HepG2 (cell line): ENCODE data around the gene GADD45GIP1. TPM values are rescaled to one million over a fixed set of nuclear protein-coding genes. Genes with fewer than 3 reads are reported as not detected.

Experiments
- BRD4 ChIP-seq: sonication (generic); formaldehyde crosslinking; IDR thresholded peaks from 2 replicates; pipeline ENCODE4 v1.4.0; 2020; ENCODE audit warnings: missing genetic modification reagents
- DMAP1 ChIP-seq: IDR thresholded peaks from 2 replicates; pipeline ENCODE4 v1.6.1; 2016
- ELF1 ChIP-seq: sonication (generic); formaldehyde crosslinking; IDR thresholded peaks from 2 replicates; pipeline ENCODE4 v1.4.0; 2020; ENCODE audit warnings: missing genetic modification reagents
- FIP1L1 ChIP-seq: fragments of 200-400 bp; formaldehyde crosslinking; IDR thresholded peaks from 2 replicates; pipeline ENCODE4 v1.6.1; 2018; ENCODE audit warnings: low read depth, mild to moderate bottlenecking, low read length, moderate library complexity, borderline replicate concordance; ENCODE audit not compliant: insufficient read depth
- GFI1 ChIP-seq: sonication (generic); formaldehyde crosslinking; IDR thresholded peaks from 2 replicates; pipeline ENCODE4 v1.5.0; 2020; ENCODE audit warnings: missing genetic modification reagents, mild to moderate bottlenecking, borderline replicate concordance
- HOXA9 ChIP-seq: sonication (generic); formaldehyde crosslinking; IDR thresholded peaks from 2 replicates; pipeline ENCODE4 v1.8.1; 2022; ENCODE audit warnings: missing genetic modification reagents, mild to moderate bottlenecking, moderate library complexity, borderline replicate concordance
- JDP2 ChIP-seq: sonication (generic); formaldehyde crosslinking; IDR thresholded peaks from 2 replicates; pipeline ENCODE4 v1.8.1; 2022; ENCODE audit warnings: missing genetic modification reagents, borderline replicate concordance
- KDM2A ChIP-seq: sonication (generic); formaldehyde crosslinking; IDR thresholded peaks from 2 replicates; pipeline ENCODE4 v1.4.0; 2020; ENCODE audit warnings: low read depth, missing genetic modification reagents, borderline replicate concordance
- MEF2D ChIP-seq: sonication (generic); formaldehyde crosslinking; IDR thresholded peaks from 2 replicates; pipeline ENCODE4 v1.5.1; 2020; ENCODE audit warnings: mild to moderate bottlenecking, missing genetic modification reagents
- MTA1 ChIP-seq: sonication (generic); formaldehyde crosslinking; IDR thresholded peaks from 2 replicates; pipeline ENCODE4 v1.4.0; 2020; ENCODE audit warnings: missing genetic modification reagents, mild to moderate bottlenecking, borderline replicate concordance
- RARG ChIP-seq: sonication (generic); formaldehyde crosslinking; IDR thresholded peaks from 2 replicates; pipeline ENCODE4 v1.4.0; 2020; ENCODE audit warnings: low read depth, mild to moderate bottlenecking, missing genetic modification reagents
- RCOR2 ChIP-seq: IDR thresholded peaks from 2 replicates; pipeline ENCODE4 v1.6.1; 2016; ENCODE audit warnings: missing biosample characterization, missing genetic modification reagents
- SIN3A ChIP-seq: IDR thresholded peaks from 2 replicates; pipeline ENCODE4 v1.6.1; 2011; ENCODE audit warnings: low read depth, mild to moderate bottlenecking, control low read depth, low read length, borderline replicate concordance
- TAF15 ChIP-seq: fragments of 200-400 bp; formaldehyde crosslinking; IDR thresholded peaks from one replicate; pipeline ENCODE4 v1.6.1; 2018; ENCODE audit warnings: mild to moderate bottlenecking, low read depth, low read length; ENCODE audit not compliant: poor library complexity, severe bottlenecking
- ZC3H13 ChIP-seq: sonication (generic); formaldehyde crosslinking; IDR thresholded peaks from 2 replicates; pipeline ENCODE4 v1.8.1; 2023; ENCODE audit warnings: mild to moderate bottlenecking, missing genetic modification reagents, moderate library complexity
- ZNF264 ChIP-seq: sonication (generic); formaldehyde crosslinking; IDR thresholded peaks from 2 replicates; pipeline ENCODE4 v1.4.0; 2020; ENCODE audit warnings: missing genetic modification reagents
- ZSCAN20 ChIP-seq: sonication (generic); formaldehyde crosslinking; IDR thresholded peaks from 2 replicates; pipeline ENCODE4 v1.4.0; 2020; ENCODE audit warnings: missing genetic modification reagents, mild to moderate bottlenecking, borderline replicate concordance
- polyA plus RNA-seq, 8 experiments: library from polyadenylated mRNA; depleted of rRNA in 3 of 8; stranded (reverse) in 7 of 8; unstranded in 1 of 8; fragments of >200 nt; fragmentation: Illumina TruSeq in 4 of 8; extraction: Trizol in 4 of 8; gene quantifications; 2 replicates each; pipeline versions ENCODE4 v1.2.1 to v1.2.3, GENCODE V29; 2011 to 2016; ENCODE audit warnings: low read depth in 4 of 8, missing spikeins in 1 of 8, mixed read lengths in 1 of 8; ENCODE audit not compliant: insufficient read depth in 1 of 8
- total RNA-seq, 5 experiments: library from RNA; depleted of rRNA; stranded (reverse); fragments of >200 nt; fragmentation: Illumina TruSeq; extraction: Trizol; gene quantifications; 2 replicates each; pipeline ENCODE4 v1.2.3, GENCODE V29; 2016; ENCODE audit warnings: low read depth in 1 of 5
- TF ChIP-seq, protein P1 (sequence below): sonication (generic); formaldehyde crosslinking; IDR thresholded peaks from 2 replicates; pipeline ENCODE4 v1.5.0; 2020; ENCODE audit warnings: missing genetic modification reagents
- TF ChIP-seq, protein P2 (sequence below): sonication (generic); formaldehyde crosslinking; IDR thresholded peaks from 2 replicates; pipeline ENCODE4 v1.4.0; 2020; ENCODE audit warnings: low read depth, missing genetic modification reagents
- TF ChIP-seq, protein P3 (sequence below): sonication (generic); formaldehyde crosslinking; IDR thresholded peaks from 2 replicates; pipeline ENCODE4 v1.4.0; 2020; ENCODE audit warnings: missing genetic modification reagents
- TF ChIP-seq, protein P4 (sequence below): sonication (generic); formaldehyde crosslinking; IDR thresholded peaks from 2 replicates; pipeline ENCODE4 v1.9.0; 2021; ENCODE audit warnings: missing genetic modification reagents, mild to moderate bottlenecking, borderline replicate concordance

The GADD45GIP1 gene
- total and polyA plus RNA-seq, 2 of the 13 experiments (the other 11 are each of a cell fraction or from before 2014, with no cell fraction given), result 24.6 to 30.7 TPM

DNA sequence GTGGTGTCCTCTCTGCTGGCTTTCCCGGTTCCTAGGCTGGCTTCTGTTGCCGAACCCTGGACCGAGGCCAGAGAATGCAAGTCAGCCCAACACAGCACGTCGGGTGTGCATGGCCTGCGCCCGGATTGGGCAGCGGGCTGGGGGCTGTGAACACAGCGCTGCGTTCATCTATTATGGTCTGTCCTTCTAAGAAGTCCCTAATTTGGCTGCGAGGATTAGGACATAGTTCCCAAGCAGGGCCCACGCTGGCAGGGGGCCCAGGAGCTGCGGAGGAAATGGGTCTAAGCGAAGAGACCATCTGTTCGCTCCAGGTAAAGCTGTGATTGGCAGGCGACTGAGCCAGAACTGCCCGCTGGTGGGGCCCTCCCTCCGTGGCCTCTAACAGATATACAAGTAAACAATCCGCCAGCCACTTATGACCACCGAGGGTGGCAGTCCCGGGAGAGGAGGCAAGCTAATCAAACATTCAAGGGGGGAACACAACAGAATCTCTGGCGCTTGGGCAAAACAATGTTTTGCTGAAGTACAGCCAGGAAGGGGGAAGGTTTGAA, 43.9 kb downstream of the GADD45GIP1 start (continued):
- TF ChIP-seq TAF15 (no peak), MEF2D (CRISPR knock-in tag) (0 out of 2 replicates have a peak, but pooled peaks have one; percentile 33), RCOR2 (CRISPR knock-in tag) (no peak), KDM2A (CRISPR knock-in tag) (peak; percentile 66), ELF1 (CRISPR knock-in tag) (no peak), SIN3A (no peak; the same call in 1 of the 2 replicates), ZSCAN20 (CRISPR knock-in tag) (no peak), RARG (CRISPR knock-in tag) (no peak), DMAP1 (CRISPR knock-in tag) (no peak), JDP2 (CRISPR knock-in tag) (no peak), BRD4 (CRISPR knock-in tag) (no peak), FIP1L1 (no peak), MTA1 (0 out of 2 replicates have a peak, but pooled peaks have one; percentile 29), GFI1 (CRISPR knock-in tag) (peak; percentile 30; the same call in 1 of the 2 replicates), ZNF264 (CRISPR knock-in tag) (0 out of 2 replicates have a peak, but pooled peaks have one; percentile 26), HOXA9 (CRISPR knock-in tag) (no peak), ZC3H13 (CRISPR knock-in tag) (no peak)
- TF ChIP-seq, protein P1, sequence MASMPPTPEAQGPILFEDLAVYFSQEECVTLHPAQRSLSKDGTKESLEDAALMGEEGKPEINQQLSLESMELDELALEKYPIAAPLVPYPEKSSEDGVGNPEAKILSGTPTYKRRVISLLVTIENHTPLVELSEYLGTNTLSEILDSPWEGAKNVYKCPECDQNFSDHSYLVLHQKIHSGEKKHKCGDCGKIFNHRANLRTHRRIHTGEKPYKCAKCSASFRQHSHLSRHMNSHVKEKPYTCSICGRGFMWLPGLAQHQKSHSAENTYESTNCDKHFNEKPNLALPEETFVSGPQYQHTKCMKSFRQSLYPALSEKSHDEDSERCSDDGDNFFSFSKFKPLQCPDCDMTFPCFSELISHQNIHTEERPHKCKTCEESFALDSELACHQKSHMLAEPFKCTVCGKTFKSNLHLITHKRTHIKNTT, result no peak
- TF ChIP-seq, protein P2, sequence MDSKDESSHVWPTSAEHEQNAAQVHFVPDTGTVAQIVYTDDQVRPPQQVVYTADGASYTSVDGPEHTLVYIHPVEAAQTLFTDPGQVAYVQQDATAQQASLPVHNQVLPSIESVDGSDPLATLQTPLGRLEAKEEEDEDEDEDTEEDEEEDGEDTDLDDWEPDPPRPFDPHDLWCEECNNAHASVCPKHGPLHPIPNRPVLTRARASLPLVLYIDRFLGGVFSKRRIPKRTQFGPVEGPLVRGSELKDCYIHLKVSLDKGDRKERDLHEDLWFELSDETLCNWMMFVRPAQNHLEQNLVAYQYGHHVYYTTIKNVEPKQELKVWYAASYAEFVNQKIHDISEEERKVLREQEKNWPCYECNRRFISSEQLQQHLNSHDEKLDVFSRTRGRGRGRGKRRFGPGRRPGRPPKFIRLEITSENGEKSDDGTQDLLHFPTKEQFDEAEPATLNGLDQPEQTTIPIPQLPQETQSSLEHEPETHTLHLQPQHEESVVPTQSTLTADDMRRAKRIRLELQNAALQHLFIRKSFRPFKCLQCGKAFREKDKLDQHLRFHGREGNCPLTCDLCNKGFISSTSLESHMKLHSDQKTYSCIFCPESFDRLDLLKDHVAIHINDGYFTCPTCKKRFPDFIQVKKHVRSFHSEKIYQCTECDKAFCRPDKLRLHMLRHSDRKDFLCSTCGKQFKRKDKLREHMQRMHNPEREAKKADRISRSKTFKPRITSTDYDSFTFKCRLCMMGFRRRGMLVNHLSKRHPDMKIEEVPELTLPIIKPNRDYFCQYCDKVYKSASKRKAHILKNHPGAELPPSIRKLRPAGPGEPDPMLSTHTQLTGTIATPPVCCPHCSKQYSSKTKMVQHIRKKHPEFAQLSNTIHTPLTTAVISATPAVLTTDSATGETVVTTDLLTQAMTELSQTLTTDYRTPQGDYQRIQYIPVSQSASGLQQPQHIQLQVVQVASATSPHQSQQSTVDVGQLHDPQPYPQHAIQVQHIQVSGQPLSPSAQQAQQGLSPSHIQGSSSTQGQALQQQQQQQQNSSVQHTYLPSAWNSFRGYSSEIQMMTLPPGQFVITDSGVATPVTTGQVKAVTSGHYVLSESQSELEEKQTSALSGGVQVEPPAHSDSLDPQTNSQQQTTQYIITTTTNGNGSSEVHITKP (CRISPR knock-in tag), result no peak; the same call in 1 of the 2 replicates
- TF ChIP-seq, protein P3, sequence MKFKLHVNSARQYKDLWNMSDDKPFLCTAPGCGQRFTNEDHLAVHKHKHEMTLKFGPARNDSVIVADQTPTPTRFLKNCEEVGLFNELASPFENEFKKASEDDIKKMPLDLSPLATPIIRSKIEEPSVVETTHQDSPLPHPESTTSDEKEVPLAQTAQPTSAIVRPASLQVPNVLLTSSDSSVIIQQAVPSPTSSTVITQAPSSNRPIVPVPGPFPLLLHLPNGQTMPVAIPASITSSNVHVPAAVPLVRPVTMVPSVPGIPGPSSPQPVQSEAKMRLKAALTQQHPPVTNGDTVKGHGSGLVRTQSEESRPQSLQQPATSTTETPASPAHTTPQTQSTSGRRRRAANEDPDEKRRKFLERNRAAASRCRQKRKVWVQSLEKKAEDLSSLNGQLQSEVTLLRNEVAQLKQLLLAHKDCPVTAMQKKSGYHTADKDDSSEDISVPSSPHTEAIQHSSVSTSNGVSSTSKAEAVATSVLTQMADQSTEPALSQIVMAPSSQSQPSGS (CRISPR knock-in tag), result no peak
- TF ChIP-seq, protein P4, sequence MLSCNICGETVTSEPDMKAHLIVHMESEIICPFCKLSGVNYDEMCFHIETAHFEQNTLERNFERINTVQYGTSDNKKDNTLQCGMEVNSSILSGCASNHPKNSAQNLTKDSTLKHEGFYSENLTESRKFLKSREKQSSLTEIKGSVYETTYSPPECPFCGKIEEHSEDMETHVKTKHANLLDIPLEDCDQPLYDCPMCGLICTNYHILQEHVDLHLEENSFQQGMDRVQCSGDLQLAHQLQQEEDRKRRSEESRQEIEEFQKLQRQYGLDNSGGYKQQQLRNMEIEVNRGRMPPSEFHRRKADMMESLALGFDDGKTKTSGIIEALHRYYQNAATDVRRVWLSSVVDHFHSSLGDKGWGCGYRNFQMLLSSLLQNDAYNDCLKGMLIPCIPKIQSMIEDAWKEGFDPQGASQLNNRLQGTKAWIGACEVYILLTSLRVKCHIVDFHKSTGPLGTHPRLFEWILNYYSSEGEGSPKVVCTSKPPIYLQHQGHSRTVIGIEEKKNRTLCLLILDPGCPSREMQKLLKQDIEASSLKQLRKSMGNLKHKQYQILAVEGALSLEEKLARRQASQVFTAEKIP, result no peak
